VCaP (cell line): ENCODE data around the gene CSNK2A2.

Experiments used
- H3K27ac ChIP-seq: fragments of 450-650 bp; 2 replicates; pipeline ENCODE4 v1.5.1; 2017
- CTCF ChIP-seq: fragments of 450-650 bp; conservative IDR thresholded peaks from 2 replicates; pipeline ENCODE4 v1.5.1; 2017; ENCODE audit warnings: mild to moderate bottlenecking, moderate library complexity

Gene CSNK2A2

DNA sequence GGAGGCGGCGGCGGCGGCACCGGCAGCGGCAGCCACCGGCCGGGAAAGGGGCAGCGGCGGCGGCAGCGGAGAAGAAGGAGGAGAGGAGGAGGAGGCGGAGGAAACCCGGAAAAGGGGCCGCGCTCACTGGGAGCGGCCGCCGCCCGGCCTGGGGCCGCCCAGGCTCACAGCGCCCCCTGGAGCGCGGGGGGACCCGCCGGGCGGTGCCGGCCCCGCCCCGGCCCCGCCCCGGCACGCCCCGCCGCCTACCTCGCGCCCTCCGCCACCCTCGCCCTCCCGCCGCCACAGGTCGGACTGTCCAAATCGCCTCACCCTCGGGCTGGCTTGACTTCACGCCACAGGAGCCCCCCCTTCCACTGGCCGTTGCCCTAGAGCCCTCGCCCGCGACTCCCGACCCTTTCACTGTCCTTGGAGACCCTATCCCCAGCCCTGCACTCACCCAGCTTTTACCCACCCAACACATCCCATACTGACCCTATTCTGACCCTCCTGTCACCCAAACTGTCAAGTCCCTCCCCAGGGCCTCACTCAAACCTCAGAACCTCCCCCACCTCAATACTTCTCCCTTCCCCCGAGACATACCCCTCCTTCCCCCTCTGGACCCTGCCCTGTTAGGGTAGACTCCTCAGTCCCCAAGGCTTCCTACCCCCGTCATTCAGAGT is at the start of gene CSNK2A2:
CSNK2A2 (minus strand) TSS at position 85 of the 662 bp plus-strand sequence. CDS start 370 bp downstream, outside the sequence.
- peak within 1 kb of the TSS; percentile 57; the same call in 1 of the 2 replicates for H3K27ac ChIP-seq
- peak; percentile 77 for TF ChIP-seq CTCF

DNA sequence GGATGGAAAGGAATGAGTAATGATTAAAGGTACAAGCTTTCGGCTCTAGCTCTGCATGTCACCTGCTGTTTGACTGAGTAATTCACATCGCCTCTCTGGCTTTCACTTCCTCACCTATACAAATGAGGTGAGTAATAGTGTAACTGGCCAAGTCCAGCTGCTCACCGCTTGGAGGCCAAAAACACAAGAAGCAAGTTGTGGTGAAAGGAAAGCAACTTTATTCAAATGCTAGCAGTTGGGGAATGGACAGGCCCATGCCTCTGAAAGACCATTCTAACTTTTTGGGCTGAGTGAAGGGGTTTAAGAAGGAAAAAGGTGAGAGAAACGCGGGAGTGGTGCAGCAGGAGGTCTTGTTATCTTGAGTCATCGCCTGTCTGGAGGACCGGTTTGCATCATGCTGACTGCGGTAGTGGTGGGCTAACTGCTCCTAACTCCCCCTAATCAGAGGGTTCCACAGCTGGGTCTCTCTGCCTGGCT is 45.7 kb upstream of the CSNK2A2 start:
- no peak for TF ChIP-seq CTCF
- H3K27ac ChIP-seq = no peak overlapping the region

- no peak overlapping the region for H3K27ac ChIP-seq
- no peak for TF ChIP-seq CTCF
Measured at GRCh38 chr16:58236831-58237230, 38.9 kb upstream of the CSNK2A2 start.

DNA sequence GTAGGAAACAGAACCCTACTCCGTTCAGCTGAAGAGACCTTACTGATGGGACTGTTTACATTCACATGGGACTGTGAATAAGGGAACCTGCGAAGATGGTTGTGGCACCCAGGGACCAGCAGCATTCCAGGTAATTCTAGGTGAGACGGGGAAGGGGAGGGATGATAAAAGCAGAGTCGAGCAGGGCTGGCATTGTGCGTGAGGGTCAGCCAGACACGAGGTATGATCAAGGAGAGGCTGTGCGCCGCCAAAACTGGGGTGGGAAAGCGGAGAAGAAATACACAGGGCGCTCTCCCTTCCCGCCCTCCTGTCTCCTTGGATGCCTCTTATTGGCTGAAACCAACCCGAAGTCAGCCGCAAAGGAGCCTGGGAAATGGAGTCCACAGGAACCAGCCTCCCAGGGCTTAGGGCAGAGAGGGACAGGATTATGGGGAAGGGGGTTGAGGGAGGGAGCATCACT is 38.4 kb upstream of the CSNK2A2 start:
- TF ChIP-seq CTCF = no peak
- H3K27ac ChIP-seq = no peak overlapping the region

DNA sequence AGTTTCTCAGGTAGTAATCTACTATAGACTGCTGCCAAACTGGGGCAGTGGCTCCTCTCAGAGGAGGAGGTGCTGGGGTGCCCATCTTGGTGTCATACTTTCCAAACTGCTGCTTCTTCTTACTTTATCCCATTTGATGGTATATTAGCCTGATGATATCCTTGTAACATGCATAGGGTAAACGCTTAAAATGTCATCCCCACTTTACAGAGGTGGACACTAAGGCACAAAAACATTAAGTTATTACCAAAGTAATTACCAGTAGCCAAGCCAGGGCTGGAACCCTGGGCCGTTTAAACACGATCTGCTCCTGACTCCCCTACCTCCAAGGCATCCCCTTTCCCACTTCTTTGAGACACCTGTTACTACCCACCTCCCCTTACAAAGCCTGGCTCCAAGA is 37.8 kb upstream of the CSNK2A2 start:
- H3K27ac ChIP-seq = no peak overlapping the region
- no peak for TF ChIP-seq CTCF

DNA sequence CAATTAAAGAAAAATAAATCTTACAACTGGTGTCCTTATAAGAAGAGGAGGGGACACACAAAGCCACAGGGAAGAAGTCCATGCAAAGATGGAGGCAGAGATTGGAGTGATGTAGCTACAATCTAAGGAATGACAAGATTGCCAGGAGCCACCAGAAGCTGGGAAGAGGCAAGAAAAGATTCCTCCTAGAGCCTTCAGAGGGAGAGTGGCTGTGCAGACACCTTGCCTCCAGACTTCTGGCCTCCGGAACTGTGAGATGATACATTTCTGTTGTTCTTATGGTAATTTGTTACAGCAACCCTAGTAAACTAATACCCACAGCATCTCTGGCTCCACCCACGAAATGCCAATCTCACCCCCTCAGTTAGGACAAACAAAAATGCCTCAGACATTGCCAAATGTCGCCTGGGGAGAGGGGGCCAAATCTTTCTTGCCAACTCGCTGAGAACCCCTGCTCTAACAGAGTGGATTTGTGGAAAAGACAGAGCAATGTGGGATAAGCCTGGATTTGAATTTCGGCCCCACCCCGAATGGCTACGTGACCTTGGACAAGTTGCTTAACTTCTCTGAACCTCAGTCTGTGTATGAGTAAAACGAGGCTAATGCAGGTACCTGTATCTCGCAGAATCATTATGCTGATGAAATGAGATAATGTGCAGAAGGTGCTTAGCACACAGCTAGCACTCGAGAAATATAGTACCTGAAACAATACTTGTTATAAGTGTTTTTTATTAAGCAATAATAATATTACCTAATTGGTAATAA is 37.1 kb upstream of the CSNK2A2 start:
- TF ChIP-seq CTCF = no peak
- no peak overlapping the region for H3K27ac ChIP-seq

GRCh38 chr16:58230259-58230658 is 32.4 kb upstream of the CSNK2A2 start:
- no peak overlapping the region for H3K27ac ChIP-seq
- no peak for TF ChIP-seq CTCF
